ENCODE results near the gene B4GALNT2.

DNA sequence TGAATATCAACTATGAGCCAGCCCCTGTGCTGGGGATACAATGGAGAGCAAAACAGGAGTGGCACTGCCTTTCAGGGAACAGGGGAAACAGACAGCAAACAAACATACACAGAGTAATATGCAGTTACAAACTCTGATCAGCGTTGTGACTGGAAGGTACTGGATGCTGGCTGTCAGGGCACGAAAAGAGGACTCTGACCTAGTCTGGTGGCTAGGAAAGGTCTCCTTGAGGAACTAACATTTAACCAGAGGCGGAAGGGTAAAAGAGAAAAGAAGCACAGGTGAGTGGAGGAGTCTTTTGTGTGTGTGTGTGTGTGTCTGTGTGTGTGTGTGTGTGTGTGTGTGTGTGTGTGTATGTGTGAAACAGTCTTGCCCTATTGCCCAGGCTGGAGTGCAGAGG, 12.4 kb upstream of the B4GALNT2 start:
- no peak for TF ChIP-seq CREB1 (IDR thresholded peaks at IDR 0.05; ENCODE audit: low read depth)
- no peak for TF ChIP-seq RAD21 (IDR thresholded peaks at IDR 0.05; ENCODE audit: low read depth)
- no peak for TF ChIP-seq EP300 (IDR thresholded peaks at IDR 0.05; ENCODE audit: borderline replicate concordance)
- TF ChIP-seq, protein P1, sequence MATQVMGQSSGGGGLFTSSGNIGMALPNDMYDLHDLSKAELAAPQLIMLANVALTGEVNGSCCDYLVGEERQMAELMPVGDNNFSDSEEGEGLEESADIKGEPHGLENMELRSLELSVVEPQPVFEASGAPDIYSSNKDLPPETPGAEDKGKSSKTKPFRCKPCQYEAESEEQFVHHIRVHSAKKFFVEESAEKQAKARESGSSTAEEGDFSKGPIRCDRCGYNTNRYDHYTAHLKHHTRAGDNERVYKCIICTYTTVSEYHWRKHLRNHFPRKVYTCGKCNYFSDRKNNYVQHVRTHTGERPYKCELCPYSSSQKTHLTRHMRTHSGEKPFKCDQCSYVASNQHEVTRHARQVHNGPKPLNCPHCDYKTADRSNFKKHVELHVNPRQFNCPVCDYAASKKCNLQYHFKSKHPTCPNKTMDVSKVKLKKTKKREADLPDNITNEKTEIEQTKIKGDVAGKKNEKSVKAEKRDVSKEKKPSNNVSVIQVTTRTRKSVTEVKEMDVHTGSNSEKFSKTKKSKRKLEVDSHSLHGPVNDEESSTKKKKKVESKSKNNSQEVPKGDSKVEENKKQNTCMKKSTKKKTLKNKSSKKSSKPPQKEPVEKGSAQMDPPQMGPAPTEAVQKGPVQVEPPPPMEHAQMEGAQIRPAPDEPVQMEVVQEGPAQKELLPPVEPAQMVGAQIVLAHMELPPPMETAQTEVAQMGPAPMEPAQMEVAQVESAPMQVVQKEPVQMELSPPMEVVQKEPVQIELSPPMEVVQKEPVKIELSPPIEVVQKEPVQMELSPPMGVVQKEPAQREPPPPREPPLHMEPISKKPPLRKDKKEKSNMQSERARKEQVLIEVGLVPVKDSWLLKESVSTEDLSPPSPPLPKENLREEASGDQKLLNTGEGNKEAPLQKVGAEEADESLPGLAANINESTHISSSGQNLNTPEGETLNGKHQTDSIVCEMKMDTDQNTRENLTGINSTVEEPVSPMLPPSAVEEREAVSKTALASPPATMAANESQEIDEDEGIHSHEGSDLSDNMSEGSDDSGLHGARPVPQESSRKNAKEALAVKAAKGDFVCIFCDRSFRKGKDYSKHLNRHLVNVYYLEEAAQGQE (IDR thresholded peaks at IDR 0.05; ENCODE audit: low read depth): no peak
- TF ChIP-seq, protein P2, sequence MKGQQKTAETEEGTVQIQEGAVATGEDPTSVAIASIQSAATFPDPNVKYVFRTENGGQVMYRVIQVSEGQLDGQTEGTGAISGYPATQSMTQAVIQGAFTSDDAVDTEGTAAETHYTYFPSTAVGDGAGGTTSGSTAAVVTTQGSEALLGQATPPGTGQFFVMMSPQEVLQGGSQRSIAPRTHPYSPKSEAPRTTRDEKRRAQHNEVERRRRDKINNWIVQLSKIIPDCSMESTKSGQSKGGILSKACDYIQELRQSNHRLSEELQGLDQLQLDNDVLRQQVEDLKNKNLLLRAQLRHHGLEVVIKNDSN (IDR thresholded peaks at IDR 0.05): no peak
- no peak for TF ChIP-seq ZBTB7A (IDR thresholded peaks at IDR 0.05; ENCODE audit: low read depth)
- TF ChIP-seq TAF1 (IDR thresholded peaks at IDR 0.05; ENCODE audit: low read depth): no peak
- no peak for TF ChIP-seq CEBPB (IDR thresholded peaks at IDR 0.05)
- TF ChIP-seq, protein P3, sequence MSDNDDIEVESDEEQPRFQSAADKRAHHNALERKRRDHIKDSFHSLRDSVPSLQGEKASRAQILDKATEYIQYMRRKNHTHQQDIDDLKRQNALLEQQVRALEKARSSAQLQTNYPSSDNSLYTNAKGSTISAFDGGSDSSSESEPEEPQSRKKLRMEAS (IDR thresholded peaks at IDR 0.05): no peak
- TF ChIP-seq YY1 (IDR thresholded peaks at IDR 0.05; ENCODE audit: low read depth): no peak
- TF ChIP-seq NFIC (IDR thresholded peaks at IDR 0.05): no peak

Measured in Ishikawa (cell line).